HG03060 (cell line): ENCODE data around the gene BOK.
"Not testable (repeated sequence)": the region's sequence is repeated elsewhere in the genome, so short reads cannot be mapped to it uniquely, and the experiment has no call there.

ENCODE experiments used
- ATAC-seq: cut with Tn5 transposase; IDR thresholded peaks from one replicate; pipeline ENCODE4 v1.9.1; 2021; ENCODE audit warnings: low read depth, moderate number of reproducible peaks; ENCODE audit not compliant: unreplicated experiment

BOK gene

DNA sequence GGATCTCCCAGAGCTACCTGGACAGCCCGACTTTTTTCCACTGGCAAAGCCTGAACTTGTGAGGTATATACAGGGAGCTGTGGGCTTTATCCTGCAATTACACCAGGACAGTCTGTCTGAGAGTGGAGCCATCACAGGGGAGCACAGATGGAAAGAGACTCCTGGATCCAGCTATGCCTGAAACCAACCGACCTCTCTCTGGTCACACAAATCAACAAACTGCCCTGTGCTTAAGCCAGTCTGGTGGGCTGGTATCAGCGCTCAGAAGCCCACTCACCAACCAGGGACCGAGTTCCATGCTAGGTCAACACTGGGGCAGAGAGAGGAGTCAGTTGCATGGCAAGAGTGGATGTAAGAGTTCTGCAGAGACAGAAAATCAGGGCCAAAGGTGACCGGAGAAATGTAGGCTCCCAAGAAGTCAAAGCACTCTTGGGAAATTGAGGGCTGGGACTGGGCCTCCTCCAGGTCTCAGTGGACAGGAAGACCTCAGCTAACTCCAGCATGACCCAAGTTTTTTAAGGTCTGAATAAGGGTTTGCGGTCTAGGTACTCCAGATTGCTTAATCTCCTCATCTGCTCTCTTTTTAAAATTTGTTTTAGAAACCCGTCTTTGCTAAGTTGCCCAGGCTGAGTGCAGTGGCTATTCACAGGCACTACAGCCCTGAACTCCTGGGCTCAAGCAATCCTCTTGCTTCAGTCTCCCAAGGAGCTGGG lies 3.8 kb upstream of the BOK start:
- ATAC-seq: no peak

DNA sequence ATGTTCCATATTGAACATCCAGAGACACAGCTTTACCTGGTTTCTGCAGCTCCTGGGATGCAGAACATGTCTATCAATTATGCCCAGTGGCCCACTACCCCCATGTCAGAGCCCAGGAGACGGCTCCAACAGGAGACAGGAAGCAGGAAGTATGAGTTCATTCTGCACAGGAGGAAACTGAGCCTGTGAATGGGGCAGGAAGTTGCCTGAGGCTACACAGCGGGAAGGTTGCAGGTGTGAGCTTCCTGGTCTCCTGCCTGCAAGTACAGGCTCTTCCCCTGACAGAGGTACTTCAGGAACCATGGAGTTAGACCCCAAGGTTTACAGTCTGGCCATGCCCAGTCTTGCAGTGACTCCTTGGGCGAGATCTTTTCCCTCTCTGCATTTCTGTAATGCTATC lies 2.8 kb upstream of the BOK start:
- ATAC-seq: no peak

DNA sequence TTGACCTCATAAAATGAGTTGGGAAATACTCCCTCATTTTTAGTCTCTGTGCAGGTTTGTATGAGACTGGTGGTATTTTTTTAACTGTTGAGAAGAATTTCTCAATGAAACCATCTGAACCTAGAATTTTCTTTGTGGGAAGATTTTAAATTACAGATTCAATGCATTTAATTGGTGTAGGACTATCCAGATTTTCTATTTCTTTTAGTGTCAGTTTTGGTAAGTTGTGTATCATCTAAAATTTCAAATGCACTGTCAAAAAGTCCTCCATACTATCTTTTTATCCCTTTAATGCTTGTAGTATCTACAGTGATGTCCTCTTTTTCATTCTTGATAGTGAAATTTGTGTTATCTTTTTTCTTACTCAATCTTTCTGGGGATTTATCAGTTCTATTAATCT lies 1.8 kb upstream of the BOK start:
- ATAC-seq: no peak

DNA sequence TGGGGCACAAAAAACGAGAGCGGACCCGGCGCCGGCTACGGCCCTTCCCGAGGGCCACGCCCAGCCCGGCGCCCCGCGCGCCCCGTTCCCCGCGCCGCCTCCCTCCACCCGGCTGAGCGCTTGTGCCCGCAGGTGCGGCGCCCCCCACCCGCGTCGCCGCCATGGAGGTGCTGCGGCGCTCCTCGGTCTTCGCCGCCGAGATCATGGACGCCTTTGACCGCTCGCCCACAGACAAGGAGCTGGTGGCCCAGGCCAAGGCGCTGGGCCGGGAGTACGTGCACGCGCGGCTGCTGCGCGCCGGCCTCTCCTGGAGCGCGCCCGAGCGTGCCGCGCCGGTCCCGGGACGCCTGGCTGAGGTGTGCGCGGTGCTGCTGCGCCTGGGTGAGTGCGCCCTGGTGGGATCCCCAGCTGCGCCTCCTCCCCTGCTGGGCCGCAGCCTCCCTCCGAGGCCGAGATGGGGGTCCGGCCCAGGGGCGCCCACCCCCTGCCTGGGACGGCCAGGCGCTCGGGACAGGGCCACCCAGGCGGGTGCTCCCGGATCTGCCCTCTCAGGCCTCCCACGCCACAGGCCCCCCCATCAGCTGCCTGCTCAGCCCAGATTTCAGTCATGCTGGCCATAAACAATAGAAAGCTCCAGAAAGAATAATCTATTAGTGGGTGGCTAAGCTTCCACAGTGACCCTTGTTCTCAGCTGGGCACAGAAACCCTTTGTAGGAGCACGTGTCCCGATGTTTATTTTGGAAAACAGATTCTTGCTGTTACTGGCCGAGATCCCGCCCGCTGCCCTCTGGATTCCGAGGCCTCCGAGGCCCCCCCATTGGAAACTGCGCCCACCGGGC lies 997 bp downstream of the BOK start:
- no peak for ATAC-seq

DNA sequence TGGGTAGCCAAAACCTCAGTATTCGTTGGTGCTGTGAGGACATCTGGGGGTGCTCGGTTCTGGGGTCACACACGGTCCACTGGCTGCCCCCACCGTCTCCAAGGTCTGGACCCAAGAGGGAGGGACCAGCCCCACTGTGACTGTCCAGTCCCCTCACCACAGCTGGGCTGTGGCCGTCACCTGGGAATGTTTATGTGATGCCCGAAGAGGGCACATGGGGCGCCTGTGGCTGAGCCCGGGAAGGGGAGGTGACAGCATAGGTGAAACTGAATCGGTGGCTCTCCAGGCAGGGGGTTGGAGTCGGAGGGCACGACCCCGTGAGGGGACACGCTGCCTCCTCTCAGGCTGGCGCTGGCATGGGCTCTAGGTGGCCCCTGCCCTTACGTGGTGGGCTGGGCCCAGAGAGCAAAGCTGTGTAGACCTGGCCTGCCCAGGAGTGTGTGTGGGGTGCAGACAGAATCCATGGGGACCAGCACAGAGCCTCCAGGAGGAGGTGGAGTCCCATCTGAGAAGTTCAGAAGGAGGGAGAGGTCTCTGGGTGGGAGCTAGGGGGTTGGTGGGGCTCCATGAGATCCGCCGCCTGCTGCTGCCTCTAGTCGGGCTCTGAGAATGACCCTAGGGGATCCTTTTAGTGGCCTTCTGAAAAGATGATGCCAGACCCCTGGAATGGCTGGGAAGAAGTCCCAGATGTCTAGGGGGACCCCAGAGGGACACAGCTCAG lies 1.8 kb downstream of the BOK start:
- ATAC-seq: no peak

DNA sequence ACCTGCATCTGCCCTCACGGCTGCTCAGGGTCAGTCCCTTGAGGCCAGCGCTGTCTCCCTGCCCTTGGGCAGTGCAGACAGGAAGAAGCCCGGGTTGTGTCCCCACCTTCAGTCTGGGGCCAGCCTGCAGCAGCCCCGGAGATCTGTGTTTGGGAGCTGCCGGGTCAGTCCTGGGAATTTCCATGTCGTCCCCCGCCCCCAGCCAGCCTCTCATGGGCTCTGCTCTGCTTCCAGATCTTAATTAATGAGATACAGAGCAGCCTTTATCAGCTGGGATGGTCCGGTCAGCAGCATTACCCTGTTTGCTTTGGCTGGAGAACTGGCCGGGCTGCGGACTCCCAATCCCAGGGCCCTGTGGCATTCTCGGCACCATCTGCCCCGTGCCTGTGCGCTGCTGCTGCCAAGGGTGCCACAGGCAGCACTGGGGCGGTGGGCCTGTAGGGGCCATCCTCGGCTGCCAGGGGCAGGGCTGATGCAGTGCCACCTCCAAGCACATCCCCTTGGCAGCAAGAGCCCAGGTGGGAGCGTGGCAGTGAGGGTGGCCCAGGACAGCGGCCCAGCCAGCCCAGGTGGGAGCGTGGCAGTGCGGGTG lies 2.4 kb downstream of the BOK start:
- no peak for ATAC-seq

DNA sequence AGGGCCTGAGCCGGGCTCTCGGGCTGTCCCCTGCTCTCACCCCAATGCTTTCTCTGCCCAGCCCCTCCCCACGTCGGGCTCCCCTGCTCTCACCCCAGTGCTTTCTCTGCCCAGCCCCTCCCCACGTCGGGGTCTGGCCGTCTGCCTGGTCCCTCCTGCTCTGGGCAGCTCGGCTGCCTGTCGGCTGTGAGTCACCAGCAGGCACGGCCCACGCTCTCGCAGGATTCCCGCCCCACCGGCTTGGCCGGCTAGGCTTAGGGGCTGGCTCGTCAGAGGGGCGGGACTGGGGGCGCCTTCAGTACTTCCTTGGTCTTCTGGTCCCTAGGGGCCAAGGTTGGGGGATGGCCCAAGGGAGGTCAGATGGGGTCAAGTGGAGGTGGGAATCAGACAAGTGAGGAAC lies 3.3 kb downstream of the BOK start:
- ATAC-seq: no peak

DNA sequence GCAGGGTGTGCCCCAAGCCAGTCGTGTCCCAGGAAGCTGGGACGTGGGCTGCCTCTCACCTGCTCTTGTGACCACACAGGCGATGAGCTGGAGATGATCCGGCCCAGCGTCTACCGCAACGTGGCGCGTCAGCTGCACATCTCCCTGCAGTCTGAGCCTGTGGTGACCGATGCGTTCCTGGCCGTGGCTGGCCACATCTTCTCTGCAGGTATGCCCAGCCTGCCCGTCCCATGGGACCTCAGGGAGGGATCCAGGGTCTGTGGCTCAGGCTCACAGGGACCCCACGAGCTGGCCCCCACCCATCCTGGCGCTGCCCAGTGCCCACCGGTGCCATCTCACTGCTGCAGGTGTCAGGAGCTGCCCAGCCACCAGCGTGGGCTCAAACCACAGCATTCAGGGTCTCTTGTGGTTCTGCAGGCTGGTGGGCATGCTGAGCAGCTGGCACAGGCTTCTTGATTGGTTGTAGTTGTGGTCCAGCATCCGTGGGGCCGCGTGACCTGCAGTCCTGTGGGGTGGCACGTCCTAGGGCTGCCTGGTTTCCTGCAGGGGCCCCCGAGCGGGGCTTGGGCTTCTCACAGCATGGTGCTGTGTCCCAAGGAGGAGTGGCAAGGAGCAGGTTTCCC lies 3.8 kb downstream of the BOK start:
- no peak for ATAC-seq

DNA sequence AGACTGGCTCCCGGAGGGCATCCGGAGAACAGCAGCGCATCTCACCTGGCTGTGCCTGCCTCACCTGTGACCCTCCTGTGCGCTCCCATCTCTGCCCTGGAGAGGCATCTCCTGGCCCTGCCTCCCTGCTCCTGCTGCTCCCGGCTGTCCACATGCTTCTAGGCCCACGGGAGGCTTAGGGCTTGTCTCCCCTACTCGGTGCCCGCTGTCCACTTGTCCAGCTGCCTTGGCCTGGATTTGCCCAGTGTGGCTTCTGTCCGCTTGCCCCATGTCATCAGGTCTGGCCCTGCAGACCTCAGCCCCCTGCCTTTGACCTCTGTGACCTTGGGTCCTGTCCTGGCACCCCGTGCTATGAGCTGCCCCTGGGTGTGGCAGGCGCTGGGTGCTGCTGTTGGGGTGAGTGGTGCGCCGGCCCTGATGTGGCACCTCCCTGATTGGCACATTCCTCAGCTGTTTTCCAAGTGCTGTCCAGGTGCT lies 4.5 kb downstream of the BOK start:
- ATAC-seq: no peak

DNA sequence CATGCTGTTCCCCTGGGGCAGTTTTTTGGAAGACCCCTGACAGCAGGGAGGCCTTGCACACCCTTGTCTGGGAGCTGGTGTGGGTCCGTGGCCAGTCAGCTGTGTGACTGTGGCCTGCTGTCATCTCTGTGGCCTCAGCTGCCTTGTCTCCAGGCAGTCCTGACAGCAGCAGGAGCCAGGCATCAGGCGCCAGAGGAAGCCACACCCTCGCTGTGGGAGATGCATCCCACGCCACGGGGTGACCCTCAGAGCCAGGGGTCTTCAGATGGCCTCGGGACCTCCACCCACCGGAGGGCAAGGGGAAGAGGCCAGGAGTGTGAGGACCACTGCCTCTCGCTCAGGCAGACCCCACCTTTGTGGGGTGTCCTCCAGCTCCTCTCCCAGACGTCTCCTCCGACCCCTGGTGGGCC lies 5.0 kb downstream of the BOK start:
- ATAC-seq: no peak

DNA sequence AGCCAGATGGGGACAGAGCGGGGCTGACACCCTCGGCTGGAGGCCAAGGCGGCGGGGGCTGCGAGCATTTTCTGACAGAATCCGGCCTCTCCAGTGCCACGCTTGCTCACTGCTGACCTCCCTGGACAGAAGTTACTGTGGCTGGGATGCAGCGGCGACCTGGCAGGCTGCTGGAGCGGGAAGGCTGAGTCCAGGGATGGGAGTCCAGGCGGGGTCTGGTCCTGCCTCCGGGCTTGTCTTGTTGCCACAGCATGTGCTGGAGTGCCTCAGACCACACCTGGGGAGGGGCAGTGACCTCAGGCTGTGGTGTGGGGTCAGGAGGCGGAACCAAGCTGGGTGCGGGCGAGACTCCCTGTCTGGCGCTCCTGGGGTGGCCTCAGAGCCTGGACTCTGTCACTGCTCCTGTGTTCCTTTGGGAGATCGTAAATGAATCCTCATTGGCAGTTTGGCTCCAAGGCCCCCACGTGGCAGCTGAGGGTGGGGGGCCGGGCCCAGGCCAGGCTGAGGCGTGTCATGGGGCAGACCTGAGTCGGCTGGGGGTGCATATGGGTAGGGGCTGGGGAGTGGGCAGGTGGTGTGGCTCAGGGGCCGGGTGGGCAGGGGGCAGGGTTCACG lies 5.5 kb downstream of the BOK start:
- ATAC-seq: no peak

DNA sequence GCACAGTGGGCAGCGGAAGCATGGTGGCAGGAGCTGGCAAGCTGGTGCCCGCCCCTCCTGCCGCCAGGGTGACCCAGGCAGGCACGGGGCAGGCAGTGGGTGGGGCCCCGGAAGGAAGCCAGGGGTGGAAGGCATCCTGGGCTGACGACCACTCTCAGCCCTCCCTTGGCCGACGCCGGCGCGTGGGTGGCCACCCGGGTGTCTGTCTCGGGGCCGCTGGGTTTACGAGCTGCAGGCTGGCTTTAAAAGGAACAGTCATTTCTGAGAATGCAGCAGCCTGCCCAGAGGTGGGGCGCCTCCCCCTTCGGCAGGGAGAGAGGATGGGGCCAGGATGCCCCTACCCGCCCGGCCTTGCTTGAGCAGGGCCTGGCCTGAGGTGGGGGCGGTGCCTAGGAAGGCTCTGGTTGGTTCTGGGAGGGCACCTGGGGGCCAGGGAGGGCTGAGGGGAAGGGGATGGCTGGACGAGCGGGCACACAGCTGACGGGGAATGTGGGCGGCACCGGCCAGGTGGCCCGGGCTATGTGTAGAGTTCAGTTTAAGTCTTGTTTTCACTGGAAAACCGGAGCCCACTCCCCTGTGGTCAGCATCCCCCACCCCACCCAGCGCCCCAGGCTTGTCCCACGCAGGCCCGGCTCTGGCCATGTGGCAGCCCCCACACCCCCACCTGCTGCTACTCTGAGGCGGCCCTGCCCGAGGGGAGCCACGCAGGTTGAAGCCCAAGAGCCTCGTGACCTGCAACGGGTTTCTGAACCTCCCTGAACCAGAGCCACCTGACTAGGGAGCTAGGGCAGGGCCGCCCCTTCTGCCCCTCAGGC lies 6.3 kb downstream of the BOK start:
- no peak for ATAC-seq

DNA sequence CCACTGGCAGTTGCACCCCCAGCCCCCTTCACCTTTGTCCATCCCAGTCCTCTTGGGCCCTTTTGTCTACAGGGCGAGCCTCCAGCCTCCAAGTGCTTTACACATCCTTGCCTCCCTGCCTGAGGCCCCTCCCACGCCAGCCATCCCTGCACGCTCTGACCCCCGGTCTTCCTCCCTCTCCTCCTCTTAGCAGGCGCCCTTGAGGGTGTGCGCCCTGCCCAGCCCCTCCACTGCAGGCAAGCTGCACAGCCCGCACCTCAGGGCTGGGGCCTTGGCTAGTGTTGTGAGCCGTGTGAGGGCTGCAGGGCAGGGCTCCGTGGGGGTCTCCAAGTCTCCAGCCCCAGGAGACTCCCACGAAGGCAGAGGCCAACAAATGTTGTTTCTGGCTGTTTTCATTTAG lies 6.9 kb downstream of the BOK start:
- ATAC-seq: no peak

DNA sequence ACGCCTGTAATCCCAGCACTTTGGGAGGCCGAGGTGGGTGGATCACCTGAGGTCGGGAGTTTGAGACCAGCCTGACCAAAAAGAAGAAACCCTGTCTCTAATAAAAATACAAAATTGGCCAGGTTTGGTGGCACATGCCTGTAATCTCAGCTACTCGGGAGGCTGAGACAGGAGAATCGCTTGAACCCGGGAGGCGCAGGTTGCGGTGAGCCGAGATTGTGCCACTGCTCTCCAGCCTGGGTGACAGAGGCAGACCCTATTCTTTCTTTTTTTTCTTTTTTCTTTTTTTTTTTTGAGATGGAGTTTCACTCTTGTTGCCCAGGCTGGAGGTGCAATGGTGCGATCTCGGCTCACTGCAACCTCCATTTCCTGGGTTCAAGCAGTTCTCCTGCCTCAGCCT lies 7.5 kb downstream of the BOK start:
- not testable (repeated sequence) for ATAC-seq

DNA sequence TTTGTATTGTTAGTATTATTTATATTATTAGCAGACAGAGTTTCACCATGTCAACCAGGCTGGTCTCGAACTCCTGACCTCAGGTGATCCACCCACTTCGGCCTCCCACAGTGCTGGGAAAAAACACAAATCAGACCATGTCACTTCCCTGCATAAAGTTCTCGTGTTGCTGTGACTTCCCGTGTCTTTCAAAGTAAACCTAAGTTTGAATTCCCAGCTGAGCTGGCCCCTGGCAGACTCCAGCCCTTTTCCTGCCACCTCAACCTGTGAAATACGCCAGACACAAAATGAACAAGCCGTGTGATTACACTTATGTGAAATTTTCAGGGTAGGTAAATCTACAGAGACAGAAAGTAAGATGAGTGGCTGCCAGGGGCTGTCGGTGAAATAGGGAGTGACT lies 7.9 kb downstream of the BOK start:
- no peak for ATAC-seq

DNA sequence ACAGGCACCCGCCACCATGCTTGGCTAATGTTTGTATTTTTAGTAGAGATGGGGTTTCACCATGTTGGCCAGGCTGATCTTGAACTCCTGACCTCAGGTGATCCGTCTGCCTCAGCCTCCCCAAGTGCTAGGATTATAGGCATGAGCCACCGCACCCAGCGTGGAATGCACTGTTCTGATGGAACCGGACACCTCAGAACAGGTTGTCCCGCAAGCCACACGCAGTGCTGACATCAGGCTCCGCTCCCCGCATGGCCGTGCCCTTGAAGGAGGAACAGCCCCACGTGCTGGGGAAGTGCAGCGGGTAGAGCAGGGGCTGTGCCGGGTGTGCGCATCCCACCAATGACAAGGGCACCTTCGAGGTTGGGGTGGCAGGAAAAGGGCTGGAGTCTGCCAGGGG lies 8.7 kb downstream of the BOK start:
- ATAC-seq: not testable (repeated sequence)

DNA sequence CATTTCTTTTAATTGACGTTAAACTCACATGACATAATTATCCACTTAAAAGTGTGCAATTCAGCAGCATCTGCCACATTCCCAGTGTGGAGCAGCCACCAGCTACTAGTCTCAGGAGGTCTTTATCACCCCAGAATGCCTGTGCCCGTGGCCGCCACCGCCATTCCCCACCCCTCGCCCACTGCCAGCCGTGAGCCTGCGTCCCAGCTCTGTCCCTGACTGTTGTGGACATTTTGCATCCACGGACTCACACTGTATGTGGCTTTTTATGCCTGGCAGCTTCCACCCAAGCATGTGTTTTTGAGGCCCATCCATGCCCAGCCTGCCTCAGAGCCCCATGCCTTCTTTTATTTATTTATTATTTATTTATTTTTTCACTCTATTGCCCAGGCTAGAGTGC lies 9.2 kb downstream of the BOK start:
- no peak for ATAC-seq

DNA sequence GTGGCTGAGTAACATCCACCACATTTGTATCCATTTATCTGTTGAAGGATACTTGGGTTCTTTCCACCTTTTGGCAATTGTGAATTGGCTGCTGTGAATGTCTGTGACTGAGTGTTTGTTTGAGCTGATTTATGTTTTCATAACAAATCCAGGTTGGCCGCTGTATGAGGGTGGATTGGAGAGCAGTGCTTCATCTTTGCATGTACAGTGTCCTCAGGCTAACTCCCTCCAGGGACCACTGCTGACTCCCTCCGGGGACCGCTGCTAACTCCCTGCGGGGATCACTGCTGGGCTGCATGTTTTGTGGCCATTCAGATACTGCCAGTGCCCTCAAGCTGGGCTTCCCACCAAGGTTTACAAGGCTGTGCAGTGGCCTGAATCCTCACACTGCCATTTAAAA lies 10.2 kb downstream of the BOK start:
- no peak for ATAC-seq

DNA sequence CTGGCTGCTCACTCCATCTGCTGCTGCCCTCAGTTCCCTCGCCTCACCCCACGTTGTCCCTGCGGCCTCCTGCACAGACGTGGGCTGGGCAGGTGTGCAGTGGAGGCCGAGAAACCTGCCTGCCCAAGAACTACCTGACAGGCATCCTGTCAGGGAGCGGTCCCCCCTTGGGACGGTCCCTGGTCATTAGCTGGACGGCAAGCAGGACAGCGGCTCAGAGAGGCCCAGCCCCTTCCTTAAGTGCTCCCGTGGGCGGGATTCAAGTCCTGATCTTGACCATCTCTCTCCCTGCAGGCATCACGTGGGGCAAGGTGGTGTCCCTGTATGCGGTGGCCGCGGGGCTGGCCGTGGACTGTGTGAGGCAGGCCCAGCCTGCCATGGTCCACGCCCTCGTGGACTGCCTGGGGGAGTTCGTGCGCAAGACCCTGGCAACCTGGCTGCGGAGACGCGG lies 11.3 kb downstream of the BOK start:
- no peak for ATAC-seq
